GM21381 (cell line): ENCODE data around the gene SCCPDH.

Experiments
- ATAC-seq: cut with Tn5 transposase; IDR thresholded peaks from one replicate; pipeline ENCODE4 v1.9.1; 2021; ENCODE audit warnings: mild to moderate bottlenecking, moderate library complexity; ENCODE audit not compliant: unreplicated experiment

Gene SCCPDH

GRCh38 chr1:246784621-246785493 lies 60.6 kb downstream of the SCCPDH start:
- ATAC-seq, result peak; percentile 46

GRCh38 chr1:246785494-246786111 lies 61.4 kb downstream of the SCCPDH start:
- ATAC-seq, result no peak

GRCh38 chr1:246786606-246787238 lies 62.5 kb downstream of the SCCPDH start:
- no peak for ATAC-seq

GRCh38 chr1:246787781-246788513 lies 63.7 kb downstream of the SCCPDH start:
- no peak for ATAC-seq

- no peak for ATAC-seq
Measured at GRCh38 chr1:246788895-246789338, 64.7 kb downstream of the SCCPDH start.

GRCh38 chr1:246789454-246790339 lies 65.5 kb downstream of the SCCPDH start:
- no peak for ATAC-seq

- no peak for ATAC-seq
Measured at GRCh38 chr1:246790364-246790763, 66.2 kb downstream of the SCCPDH start.

GRCh38 chr1:246790833-246791232 lies 66.6 kb downstream of the SCCPDH start:
- no peak for ATAC-seq

- no peak for ATAC-seq
Measured at GRCh38 chr1:246791303-246791918, 67.2 kb downstream of the SCCPDH start.

- ATAC-seq, result no peak
Measured at GRCh38 chr1:246792603-246793002, 68.4 kb downstream of the SCCPDH start.

GRCh38 chr1:246793356-246793896 lies 69.2 kb downstream of the SCCPDH start:
- ATAC-seq, result no peak

- no peak for ATAC-seq
Measured at GRCh38 chr1:246794048-246794827, 70.0 kb downstream of the SCCPDH start.

GRCh38 chr1:246794828-246795671 lies 70.8 kb downstream of the SCCPDH start:
- ATAC-seq, result no peak

GRCh38 chr1:246795906-246796694 lies 71.9 kb downstream of the SCCPDH start:
- no peak for ATAC-seq

- no peak for ATAC-seq
Measured at GRCh38 chr1:246797157-246797556, 72.9 kb downstream of the SCCPDH start.

GRCh38 chr1:246797597-246797996 lies 73.4 kb downstream of the SCCPDH start:
- ATAC-seq, result no peak

GRCh38 chr1:246798107-246798506 lies 73.9 kb downstream of the SCCPDH start:
- no peak for ATAC-seq
